Pulmonary artery endothelial cell (primary cell): Measurements from ENCODE around the gene SPATS2L. TPM values are rescaled to one million over a fixed set of nuclear protein-coding genes. Genes with fewer than 3 reads are reported as not detected.

Experiments
- DNase-seq: peaks from one replicate; pipeline ENCODE4 v3.0.0-alpha.2; 2011; ENCODE audit warnings: low read depth, low spot score
- total RNA-seq: library from RNA; depleted of rRNA; stranded (reverse); fragments of >200 nt; gene quantifications from 2 replicates; pipeline ENCODE4 v1.2.3, GENCODE V29; 2014

The SPATS2L gene
- total RNA-seq, 1 donor from 2014 or later = 22.6 TPM

GRCh38 chr2:200442471-200442870 is 136.0 kb downstream of the SPATS2L start:
- DNase-seq = no peak

- no peak for DNase-seq
Measured at GRCh38 chr2:200443376-200443775, 136.9 kb downstream of the SPATS2L start.

- no peak for DNase-seq
Measured at GRCh38 chr2:200443916-200444315, 137.4 kb downstream of the SPATS2L start.

GRCh38 chr2:200444530-200444929 is 138.0 kb downstream of the SPATS2L start:
- no peak for DNase-seq

- no peak for DNase-seq
Measured at GRCh38 chr2:200445284-200445683, 138.8 kb downstream of the SPATS2L start.

GRCh38 chr2:200446612-200447011 is 140.1 kb downstream of the SPATS2L start:
- no peak for DNase-seq

- DNase-seq = no peak
Measured at GRCh38 chr2:200447139-200447855, 140.8 kb downstream of the SPATS2L start.

GRCh38 chr2:200448455-200448854 is 142.0 kb downstream of the SPATS2L start:
- DNase-seq = no peak

GRCh38 chr2:200449149-200449548 is 142.7 kb downstream of the SPATS2L start:
- no peak for DNase-seq

GRCh38 chr2:200450288-200450687 is 143.8 kb downstream of the SPATS2L start:
- DNase-seq = no peak

- DNase-seq = no peak
Measured at GRCh38 chr2:200451511-200451910, 145.0 kb downstream of the SPATS2L start.

GRCh38 chr2:200452377-200452776 is 145.9 kb downstream of the SPATS2L start:
- no peak for DNase-seq

GRCh38 chr2:200453142-200453852 is 146.8 kb downstream of the SPATS2L start:
- no peak for DNase-seq

- no peak for DNase-seq
Measured at GRCh38 chr2:200453853-200454534, 147.5 kb downstream of the SPATS2L start.

GRCh38 chr2:200454927-200455801 is 148.7 kb downstream of the SPATS2L start:
- no peak for DNase-seq

- no peak for DNase-seq
Measured at GRCh38 chr2:200455958-200456421, 149.5 kb downstream of the SPATS2L start.

- no peak for DNase-seq
Measured at GRCh38 chr2:200456567-200456966, 150.1 kb downstream of the SPATS2L start.

- no peak for DNase-seq
Measured at GRCh38 chr2:200459101-200459500, 152.6 kb downstream of the SPATS2L start.

GRCh38 chr2:200461846-200462710 is 155.6 kb downstream of the SPATS2L start:
- no peak for DNase-seq

- DNase-seq = no peak
Measured at GRCh38 chr2:200463452-200463851, 157.0 kb downstream of the SPATS2L start.
